GM19238 (cell line): ENCODE results near the gene KLRF1.

Experiments
- DNase-seq: peaks from one replicate; pipeline ENCODE4 v3.0.0; 2011; ENCODE audit warnings: low spot score; ENCODE audit not compliant: insufficient read length

The KLRF1 gene

DNA sequence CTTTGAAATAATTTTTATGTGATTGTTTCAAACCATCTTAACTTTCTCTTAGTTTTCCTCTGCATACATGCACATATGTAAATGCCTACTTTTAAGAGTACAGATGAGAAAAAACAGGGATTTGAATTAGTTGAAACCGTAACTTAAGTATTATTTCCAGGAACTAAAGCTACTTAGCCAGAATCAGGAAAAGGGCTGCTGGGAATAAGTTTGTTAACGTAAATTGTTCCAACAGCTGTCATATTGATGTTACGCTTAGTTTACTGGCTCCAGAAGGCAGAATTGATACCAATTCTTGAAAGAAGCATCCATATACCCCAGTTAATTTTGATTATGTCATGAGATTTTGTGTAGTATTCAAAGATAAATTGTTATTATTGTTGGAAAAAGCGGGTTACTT is 17.9 kb upstream of the KLRF1 start:
- no peak for DNase-seq

DNA sequence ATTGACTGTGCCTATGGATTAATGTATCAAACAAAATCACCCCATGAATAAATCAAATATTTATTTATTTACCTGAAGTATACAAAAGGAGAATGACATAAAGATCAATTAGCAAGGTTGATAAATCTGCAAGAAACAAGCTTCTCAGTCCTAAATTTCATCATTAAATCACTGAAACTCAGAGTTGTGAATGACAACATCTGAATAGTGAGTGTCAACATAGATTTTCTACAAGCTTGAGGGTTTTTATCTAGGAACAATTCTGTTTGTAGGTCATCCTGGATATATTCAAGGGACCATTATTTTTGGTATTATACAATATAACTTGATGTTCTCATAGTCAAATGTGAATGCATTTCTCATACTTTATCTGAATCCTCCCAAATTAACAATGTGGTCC is 17.4 kb upstream of the KLRF1 start:
- DNase-seq: no peak

DNA sequence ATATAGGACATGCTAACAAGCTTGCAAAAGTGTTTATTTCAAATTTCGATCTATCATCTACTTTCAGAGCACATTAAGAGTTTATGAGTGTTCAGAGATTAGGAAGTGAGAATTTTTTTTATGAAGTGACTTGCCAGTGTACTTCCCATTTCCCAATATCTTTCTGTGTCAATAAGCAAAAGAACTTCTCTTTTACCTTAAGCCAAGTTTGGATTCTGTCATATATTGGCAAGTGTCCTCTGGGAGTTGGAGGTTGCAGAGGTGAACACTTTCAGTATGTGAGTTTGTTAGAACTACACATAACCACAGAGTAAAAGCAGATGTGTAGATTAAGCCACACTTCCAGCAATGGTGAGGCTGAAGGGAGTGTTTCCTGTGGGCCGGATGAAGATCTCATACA is 16.6 kb upstream of the KLRF1 start:
- no peak for DNase-seq

DNA sequence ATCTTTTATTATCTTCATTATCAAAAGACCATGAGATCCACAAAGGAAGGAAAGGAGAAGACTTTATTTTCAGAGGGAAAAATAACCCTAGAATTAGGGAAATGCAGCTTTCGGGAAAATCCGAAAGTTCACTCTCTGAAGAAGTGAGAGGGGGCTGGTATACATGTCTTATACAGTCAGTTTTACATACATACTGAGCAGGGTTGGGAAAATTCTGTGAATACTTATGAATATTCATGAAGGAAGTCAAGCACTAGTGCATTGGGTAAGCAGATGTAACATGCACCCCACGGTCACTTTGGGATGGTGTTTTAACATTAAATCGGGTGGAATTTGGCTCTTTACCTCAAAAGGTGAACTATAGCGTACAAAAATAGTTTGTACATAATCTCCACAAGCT is 15.7 kb upstream of the KLRF1 start:
- DNase-seq: no peak

DNA sequence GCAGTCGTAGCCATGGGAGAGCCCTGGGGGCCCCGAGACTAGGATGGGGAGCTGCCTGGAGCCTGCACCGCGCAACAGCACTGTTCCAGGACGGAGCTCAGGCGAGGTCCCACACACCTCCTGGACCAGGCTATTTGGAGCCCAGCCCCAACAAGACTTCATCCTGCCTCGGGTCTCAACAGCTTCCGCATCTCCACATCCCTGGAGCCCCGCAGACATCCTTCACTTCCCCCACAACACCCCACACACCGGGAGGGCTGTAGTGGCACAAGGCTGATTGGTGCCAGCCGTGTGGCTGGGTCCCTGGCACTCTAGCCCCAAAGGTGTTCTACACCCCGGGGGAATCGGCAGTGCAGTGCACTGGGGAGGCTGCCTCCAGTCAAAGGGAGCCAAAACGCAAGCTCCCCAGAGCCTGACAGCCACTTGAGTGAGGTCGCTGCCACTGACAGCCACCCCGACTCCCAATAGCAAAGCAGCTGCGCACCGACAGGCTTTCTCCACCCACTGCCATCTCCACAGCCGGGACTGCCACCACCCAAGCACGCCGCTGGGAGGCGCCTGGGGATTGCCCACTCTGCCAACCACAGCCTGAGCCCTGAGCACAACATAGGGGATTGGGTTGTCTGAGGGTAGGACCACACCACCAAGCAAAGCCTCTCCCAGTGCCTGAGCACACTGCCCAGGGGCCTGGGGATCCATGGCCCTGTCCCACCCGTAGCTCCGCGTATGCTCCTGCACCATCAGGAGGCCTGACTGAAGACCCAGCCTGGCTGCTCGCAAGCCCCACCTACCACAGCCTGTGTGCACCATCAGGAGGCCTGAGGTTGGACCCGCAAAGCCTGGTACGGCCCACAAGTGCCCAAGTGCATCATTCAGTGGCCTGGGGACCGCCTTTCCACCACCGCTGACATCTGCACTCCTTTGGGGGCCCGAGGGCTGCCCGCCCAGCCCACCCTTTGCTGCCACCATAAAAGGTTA is 13.2 kb upstream of the KLRF1 start:
- peak; percentile 85 for DNase-seq

DNA sequence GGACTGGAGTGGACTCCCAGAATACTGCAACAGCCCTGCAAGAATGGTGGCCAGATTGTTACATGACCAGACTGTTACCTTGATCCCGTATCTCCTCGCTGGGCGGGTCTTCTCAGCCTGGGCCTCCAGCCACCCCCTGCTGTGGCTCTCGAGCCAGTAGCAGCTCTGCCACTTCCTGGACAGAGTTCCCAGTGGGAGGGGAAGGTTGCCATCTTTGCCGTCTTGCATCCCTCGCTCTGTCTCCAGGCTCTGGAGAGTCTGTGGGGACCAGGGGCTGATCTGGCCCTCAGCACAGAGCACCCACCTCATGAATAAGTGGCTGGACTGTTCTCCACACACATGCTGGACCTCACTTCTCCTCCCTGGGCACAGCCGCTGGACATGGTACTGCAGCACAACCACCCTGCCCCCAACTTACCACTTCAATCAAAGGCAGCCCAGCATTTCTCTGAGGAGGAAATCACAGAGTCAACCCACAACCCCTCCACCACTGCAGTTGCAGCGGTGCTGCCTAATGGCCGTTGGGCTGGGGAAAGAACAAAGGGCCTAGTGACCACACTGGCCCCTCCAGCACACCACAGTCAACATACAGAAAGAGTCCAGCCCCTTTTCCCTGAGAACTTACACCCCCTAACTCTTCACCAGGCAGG is 6.9 kb upstream of the KLRF1 start:
- no peak for DNase-seq

DNA sequence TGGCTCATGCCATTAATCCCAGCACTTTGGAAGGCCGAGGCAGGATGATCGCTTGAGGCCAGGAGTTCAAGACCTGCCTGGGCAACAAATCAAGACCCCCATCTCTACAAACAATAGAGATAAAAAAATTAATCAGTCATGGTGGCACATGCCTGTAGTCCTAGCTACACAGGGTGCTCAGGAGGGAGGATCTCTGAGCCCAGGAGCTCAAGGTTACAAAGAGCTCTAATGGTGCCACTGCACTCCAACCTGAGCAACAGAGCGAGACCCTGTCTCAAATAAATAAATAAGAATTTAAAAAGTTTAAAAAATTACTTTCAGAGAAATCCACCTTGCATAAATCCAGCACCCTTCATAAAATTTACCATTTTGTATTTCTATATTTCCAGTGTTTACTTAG is 2.2 kb downstream of the KLRF1 start:
- DNase-seq: no peak

DNA sequence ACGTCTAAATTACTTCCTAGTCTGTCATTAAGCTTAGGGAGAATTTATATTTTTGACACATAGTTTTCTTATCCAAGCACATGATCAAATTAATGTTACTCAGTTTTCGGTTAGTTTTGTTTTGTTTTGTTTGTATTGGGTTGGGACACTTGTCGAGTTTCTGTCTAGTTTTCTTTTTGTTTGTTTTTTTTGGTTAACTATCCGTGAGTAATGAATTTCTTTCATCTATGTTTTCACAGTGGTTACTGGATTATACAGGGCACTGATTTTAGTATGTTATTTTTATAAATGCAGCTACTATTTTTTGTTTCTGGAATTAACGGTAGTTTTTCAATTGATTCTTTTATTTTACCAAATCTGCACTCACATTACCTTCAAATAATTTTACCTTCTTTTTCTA is 2.7 kb downstream of the KLRF1 start:
- no peak for DNase-seq

DNA sequence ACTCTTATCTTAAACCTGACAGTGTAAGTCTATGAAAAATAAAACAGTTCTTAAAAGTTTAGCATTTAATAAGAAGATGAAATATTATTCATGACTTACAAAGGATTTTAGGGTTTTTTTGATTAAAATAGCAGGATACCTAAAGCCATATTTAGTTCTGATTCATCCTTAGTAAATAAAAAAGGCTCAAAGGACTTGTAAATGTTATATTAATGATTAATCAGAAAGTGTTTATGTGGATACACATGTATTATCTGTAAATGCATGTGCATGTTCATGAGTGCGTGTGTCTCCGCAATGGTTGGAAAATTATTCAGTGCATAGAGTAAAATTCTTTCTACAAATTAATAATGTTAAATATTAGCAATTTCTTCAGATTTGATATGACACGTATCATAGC is 4.4 kb downstream of the KLRF1 start:
- no peak for DNase-seq

DNA sequence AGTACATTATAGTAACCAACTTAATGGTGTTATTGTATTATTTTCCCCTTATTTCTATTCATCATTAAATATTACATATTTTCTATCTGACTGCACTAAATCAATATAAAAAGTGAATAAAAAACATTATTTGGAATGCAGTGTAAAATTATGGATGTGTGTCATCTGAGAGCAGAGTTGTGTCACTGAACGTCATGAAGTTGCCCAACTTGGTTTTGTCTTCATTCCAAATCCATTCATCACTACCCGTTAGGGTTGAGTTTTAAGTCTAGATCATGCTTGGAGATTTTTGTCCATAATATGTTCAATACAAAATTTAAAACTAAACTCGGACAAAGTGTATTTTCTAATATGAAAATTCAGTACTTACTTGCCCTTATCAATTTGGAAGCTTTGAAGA is 16.1 kb downstream of the KLRF1 start:
- DNase-seq: no peak

DNA sequence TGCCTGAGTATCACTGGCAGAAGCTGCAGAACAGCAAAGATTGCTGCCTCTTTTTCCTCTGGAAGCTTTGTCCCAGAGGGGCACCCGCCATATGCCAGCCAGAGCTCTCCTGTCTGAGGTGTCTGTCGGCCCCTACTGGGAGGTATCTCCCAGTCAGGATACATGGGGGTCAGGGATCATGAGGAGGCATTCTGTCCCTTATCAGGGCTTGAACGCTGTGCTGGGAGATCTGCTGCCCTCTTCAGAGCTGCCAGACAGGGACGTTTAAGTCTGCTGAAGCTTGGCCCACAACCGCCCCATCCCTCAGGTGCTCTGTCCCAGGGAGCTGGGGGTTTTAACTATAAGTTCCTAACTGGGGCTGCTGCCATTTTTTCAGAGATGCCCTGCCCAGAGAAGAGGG is 21.6 kb downstream of the KLRF1 start:
- no peak for DNase-seq

DNA sequence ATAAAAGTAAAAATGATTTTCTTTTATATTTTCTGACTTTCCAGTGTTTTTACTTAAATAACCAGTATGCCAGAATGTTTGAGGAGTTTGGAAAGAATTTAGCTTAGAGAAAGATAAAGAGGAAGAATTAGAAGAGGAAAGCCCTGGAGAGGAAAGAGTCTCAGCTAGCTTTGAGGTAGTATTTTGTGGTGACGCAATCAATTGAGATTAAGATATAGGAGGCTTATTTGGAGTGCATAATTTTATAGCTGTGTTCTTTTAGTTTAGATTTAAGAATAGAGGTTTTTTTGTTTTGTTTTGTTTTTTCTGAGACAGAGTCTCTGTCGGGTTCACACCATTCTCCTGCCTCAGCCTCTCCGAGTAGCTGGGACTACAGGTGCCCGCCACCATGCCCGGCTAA is 23.8 kb downstream of the KLRF1 start:
- DNase-seq: no peak

DNA sequence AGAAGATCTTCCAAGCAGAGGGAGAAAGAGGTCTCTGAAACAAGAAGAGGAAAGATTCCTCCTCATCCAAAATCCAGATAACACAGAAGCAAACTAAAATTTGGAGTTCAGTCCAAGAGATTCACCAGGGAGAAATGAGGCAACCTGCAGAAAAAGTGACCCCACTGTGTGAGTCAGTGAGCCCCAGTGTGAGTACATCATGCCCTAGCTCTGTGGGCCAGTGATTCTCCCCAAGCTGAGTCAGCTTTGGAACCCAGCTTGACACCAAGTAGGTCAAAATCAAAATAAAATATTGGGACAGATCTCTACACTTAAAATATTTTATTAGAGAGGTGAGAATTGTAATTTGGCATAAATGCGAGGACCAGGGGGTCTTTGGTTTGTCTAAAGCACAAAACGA is 24.6 kb downstream of the KLRF1 start:
- no peak for DNase-seq

DNA sequence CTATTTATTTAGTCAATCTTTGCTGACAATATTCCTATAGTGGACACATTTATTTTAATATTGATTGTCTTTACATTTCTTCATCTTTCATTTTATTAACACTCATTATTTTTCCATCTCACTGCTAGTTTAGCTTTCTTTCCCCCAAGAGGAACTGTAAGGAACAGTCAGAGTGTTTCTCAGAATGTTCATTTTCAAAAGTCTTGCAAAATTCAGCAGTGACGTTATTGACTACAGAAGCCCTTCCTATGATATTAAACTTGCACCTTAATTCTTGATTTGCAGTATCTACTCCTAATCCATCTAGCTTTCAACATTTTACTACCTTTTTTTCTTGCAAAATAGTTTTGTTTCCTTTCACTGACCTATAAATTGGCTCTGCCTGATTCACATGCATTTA is 28.9 kb downstream of the KLRF1 start:
- no peak for DNase-seq

DNA sequence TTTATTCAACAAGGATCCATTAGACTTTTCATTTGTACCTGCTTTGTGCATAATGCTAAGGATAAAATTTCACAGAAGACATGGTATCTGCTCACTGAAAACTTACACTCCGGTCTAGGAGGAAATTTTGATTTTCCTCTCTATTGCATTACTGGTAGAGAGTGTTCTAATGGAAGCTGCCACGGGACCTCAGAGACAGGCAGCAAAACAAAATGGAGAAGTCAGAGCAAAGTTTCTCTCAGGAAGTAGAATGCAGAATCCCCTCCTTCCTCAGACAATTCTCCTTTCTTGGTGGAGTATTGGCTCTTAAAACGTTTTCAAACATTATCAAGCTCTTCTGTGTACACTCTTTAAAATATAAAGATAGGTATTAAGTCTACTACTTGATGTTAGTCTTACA is 29.6 kb downstream of the KLRF1 start:
- DNase-seq: no peak

DNA sequence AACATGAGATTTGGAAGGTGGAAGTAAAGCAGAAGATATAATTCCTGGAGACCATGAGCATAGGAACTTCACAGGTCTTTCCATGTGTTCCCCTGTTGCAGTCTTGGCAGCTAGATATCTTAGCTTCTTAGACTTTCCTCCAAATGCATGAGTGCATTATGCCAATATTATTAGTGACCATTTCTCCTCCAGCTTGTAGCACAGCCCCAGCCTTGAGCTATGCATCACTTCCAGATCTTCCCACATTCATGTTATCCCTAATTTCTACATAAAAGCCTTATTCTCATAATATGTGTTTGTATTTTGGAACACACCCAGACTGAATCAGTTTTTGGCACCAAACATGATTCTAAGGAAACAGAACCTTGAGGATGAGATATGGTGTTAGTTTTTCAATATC is 30.9 kb downstream of the KLRF1 start:
- DNase-seq: no peak

DNA sequence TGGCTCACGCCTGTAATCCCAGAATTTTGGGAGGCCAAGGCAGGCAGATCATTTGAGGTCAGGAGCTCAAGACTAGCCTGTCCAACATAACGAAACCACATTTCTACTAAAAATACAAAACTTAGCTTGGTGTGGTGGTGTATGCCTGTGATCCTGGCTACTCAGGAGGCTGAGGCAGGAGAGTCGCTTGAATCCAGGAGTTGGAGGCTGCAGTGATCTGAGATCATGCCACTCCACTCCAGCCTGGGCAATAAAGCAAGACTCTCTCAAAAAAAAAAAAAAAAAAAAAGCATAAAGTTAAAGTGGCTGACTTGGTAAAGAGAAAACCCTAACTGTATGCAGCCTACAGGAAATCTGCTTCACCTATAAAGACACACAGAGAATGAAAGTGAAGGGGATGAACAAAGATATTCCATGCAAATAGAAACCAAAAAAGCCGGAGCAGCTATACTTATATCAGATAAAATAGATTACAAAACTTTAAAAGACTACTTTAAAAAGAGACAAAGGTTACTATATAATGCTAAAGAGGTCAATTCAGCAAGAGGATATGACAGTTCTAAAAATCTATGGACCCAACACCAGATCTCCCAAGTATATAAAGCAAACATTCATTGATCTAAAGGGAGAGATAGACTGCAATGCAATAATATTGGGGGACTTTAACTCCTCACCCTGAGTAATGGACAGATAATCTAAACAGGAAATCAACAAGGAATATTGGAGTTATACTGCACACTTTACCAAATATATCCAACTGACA is 37.8 kb downstream of the KLRF1 start:
- DNase-seq: no peak

DNA sequence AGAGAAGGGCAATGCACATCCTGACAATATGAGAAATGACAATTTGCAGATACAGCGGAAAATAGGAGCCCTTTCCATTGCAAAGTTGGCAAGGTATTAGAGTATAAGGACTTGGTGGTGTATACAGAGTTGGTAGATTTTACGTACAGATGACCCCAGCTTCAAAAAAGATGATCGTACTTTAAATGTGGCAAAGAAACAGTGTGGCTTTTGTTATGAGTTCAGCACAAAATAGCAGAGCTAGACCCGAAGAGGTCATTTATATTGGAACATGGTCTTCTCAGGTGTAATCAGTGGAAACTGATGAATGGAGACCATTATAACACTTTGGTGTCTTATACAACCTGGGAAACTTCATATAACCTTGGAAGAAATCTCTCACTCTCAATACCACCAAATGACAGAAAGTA is 39.6 kb downstream of the KLRF1 start:
- no peak for DNase-seq

DNA sequence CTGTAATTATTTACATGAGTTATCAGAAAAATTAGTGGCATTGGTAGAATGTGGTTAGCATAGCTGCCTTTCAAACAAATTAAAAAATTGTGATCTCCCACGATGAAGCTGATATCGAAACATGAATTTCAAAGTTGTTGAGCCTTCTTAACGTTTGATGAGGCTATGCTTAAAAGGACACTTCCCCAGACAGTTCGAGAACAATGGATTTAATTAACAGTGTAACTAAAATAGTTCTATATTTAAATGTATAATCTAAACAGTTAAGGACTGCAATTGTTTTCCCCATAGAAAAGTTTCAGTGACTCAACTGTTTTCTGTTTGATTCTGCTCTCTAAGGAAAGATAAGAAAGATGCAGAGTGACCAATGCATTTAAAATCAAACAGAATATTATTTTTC is 40.2 kb downstream of the KLRF1 start:
- no peak for DNase-seq

DNA sequence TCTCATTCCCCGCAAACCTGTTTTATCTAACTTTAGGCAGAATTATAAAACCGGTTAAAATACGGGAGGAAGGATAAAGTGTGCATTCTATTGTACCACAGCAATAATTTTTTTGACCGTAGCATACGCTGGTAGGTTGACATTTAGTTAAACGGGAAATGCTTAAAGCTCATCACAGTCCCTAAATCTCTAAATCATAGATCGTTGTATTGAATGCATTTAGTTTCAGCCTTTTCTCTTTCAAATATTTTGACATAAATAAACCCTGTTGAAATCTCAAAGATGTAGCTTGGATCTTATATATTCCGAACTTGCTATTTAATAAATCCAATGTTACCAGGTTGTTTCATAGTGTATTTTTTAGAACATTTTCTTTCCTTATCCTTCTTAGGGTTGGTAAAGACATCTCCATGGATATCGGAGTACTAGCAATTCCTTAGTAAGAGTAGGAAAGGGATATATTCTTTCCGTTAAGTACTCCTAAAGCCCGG is 41.1 kb downstream of the KLRF1 start:
- no peak for DNase-seq

DNA sequence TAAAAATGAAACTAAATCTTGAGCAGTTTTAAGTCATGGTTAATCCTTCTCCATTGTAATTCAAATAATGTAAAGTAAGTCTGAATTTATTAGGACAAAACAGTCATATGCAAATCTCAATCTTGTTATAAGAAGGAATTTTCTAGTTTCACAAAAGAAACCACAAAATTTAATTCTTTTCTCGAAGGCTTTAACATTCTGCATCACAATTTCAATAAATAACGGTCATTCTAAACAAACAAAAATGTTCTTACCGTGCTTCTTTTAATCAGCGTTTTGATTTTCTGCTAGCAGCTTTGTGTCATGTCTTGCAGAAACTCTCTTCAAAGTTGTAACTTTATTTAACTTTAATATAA is 41.6 kb downstream of the KLRF1 start:
- DNase-seq: no peak
